ENCODE results near the gene HHAT.

The HHAT gene

GRCh38 chr1:210556475-210556874 is 227.8 kb downstream of the HHAT start:
- no peak for DNase-seq

- DNase-seq, result no peak
Observed at GRCh38 chr1:210557426-210558077, 228.8 kb downstream of the HHAT start.

- peak; percentile 43 for DNase-seq
Observed at GRCh38 chr1:210558302-210558701, 229.6 kb downstream of the HHAT start.

- DNase-seq, result peak; percentile 92
Observed at GRCh38 chr1:210565306-210565705, 236.6 kb downstream of the HHAT start.

GRCh38 chr1:210568631-210569030 is 239.9 kb downstream of the HHAT start:
- DNase-seq, result peak; percentile 6

- DNase-seq, result no peak
Observed at GRCh38 chr1:210570116-210570515, 241.4 kb downstream of the HHAT start.

- DNase-seq, result no peak
Observed at GRCh38 chr1:210571356-210572284, 242.9 kb downstream of the HHAT start.

- no peak for DNase-seq
Observed at GRCh38 chr1:210573141-210573540, 244.4 kb downstream of the HHAT start.

- no peak for DNase-seq
Observed at GRCh38 chr1:210582205-210582970, 253.7 kb downstream of the HHAT start.

GRCh38 chr1:210584439-210585113 is 255.9 kb downstream of the HHAT start:
- peak; percentile 90 for DNase-seq

- no peak for DNase-seq
Observed at GRCh38 chr1:210586771-210587170, 258.1 kb downstream of the HHAT start.

GRCh38 chr1:210587566-210587965 is 258.9 kb downstream of the HHAT start:
- DNase-seq, result peak; percentile 90

GRCh38 chr1:210588357-210588756 is 259.7 kb downstream of the HHAT start:
- DNase-seq, result no peak

GRCh38 chr1:210588946-210589345 is 260.2 kb downstream of the HHAT start:
- DNase-seq, result peak; percentile 82

- no peak for DNase-seq
Observed at GRCh38 chr1:210591214-210591613, 262.5 kb downstream of the HHAT start.

GRCh38 chr1:210594605-210595004 is 265.9 kb downstream of the HHAT start:
- no peak for DNase-seq

- DNase-seq, result peak; percentile 41
Observed at GRCh38 chr1:210596641-210597040, 267.9 kb downstream of the HHAT start.

GRCh38 chr1:210597555-210598134 is 268.9 kb downstream of the HHAT start:
- peak; percentile 97 for DNase-seq

GRCh38 chr1:210598135-210598652 is 269.5 kb downstream of the HHAT start:
- peak; percentile 100 for DNase-seq

- DNase-seq, result peak; percentile 49
Observed at GRCh38 chr1:210600421-210601159, 271.9 kb downstream of the HHAT start.

- DNase-seq, result no peak
Observed at GRCh38 chr1:210603123-210603522, 274.4 kb downstream of the HHAT start.

Measured in fibroblast of skin of back (primary cell).